ENCODE data around the gene IGF2BP2. TPM values are rescaled to one million over a fixed set of nuclear protein-coding genes. Genes with fewer than 3 reads are reported as not detected.

The IGF2BP2 gene
- polyA plus RNA-seq, 1 experiment = 9.9 TPM

GRCh38 chr3:185709251-185709955 lies 115.4 kb downstream of the IGF2BP2 start:
- ChIA-PET POLR2A (no interaction called here), CTCF (interaction anchor here (0.6 to 2.5 kb wide), 3 partner anchors 16 to 428 kb away, joined by 3 to 8 read pairs (median 3); no protein-coding TSS in a partner anchor)
- TF ChIP-seq, protein P1, sequence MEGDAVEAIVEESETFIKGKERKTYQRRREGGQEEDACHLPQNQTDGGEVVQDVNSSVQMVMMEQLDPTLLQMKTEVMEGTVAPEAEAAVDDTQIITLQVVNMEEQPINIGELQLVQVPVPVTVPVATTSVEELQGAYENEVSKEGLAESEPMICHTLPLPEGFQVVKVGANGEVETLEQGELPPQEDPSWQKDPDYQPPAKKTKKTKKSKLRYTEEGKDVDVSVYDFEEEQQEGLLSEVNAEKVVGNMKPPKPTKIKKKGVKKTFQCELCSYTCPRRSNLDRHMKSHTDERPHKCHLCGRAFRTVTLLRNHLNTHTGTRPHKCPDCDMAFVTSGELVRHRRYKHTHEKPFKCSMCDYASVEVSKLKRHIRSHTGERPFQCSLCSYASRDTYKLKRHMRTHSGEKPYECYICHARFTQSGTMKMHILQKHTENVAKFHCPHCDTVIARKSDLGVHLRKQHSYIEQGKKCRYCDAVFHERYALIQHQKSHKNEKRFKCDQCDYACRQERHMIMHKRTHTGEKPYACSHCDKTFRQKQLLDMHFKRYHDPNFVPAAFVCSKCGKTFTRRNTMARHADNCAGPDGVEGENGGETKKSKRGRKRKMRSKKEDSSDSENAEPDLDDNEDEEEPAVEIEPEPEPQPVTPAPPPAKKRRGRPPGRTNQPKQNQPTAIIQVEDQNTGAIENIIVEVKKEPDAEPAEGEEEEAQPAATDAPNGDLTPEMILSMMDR (IDR thresholded peaks at IDR 0.05; ENCODE audit: low read depth, low read length) = no peak
- no peak overlapping the region for H3K4me3 ChIP-seq (ENCODE audit: low read depth, low read length)
- H3K27ac ChIP-seq (ENCODE audit: low read depth, low read length) = no peak overlapping the region
- H3K27me3 ChIP-seq (ENCODE audit: control insufficient read depth, insufficient read depth, low read length) = no peaks in the 10 kb centered on the region
- H3K9me3 ChIP-seq (ENCODE audit: control insufficient read depth, insufficient read depth, low read length) = no peaks in the 10 kb centered on the region
- no peak for DNase-seq (ENCODE audit: low read depth, low spot score)

DNA sequence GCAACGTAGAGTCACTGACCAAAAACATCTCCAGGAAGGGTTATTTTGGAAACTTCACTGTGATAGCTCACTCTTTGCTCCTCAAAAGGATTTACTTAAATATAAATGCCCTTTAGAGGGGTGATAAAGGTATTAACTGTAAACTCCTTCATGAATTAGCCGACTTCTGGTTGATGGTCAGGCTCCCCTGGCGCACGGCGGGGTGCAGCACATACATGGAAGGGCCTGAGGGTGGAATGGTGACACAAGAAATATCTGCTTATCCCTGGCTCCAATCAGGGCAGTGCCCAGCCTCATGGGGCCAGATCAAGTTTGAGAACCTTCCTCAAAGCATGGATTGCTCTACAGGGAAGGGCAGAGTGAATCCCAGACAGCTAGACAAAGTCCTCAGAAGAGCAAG lies 116.5 kb downstream of the IGF2BP2 start:
- H3K27ac ChIP-seq (ENCODE audit: low read depth, low read length) = no peak overlapping the region
- TF ChIP-seq, protein P1 (IDR thresholded peaks at IDR 0.05; ENCODE audit: low read depth, low read length) = no peak
- no peak for DNase-seq (ENCODE audit: low read depth, low spot score)
- POLR2A ChIA-PET = no interaction called here
- H3K4me3 ChIP-seq (ENCODE audit: low read depth, low read length) = no peak overlapping the region
- CTCF ChIA-PET = interaction anchor here (1.1 to 1.5 kb wide), 3 partner anchors 15 to 60 kb away, joined by 3 to 6 read pairs (median 4); no protein-coding TSS in a partner anchor
- no peaks in the 10 kb centered on the region for H3K9me3 ChIP-seq (ENCODE audit: control insufficient read depth, insufficient read depth, low read length)
- no peaks in the 10 kb centered on the region for H3K27me3 ChIP-seq (ENCODE audit: control insufficient read depth, insufficient read depth, low read length)

- H3K9me3 ChIP-seq (ENCODE audit: control insufficient read depth, insufficient read depth, low read length) = no peaks in the 10 kb centered on the region
- H3K4me3 ChIP-seq (ENCODE audit: low read depth, low read length) = no peak overlapping the region
- H3K27ac ChIP-seq (ENCODE audit: low read depth, low read length) = no peak overlapping the region
- TF ChIP-seq, protein P1 (IDR thresholded peaks at IDR 0.05; ENCODE audit: low read depth, low read length) = no peak
- ChIA-PET POLR2A (no interaction called here), CTCF (no interaction called here)
- DNase-seq (ENCODE audit: low read depth, low spot score) = no peak
- no peaks in the 10 kb centered on the region for H3K27me3 ChIP-seq (ENCODE audit: control insufficient read depth, insufficient read depth, low read length)
Observed at GRCh38 chr3:185705498-185705897, 119.3 kb downstream of the IGF2BP2 start.

DNA sequence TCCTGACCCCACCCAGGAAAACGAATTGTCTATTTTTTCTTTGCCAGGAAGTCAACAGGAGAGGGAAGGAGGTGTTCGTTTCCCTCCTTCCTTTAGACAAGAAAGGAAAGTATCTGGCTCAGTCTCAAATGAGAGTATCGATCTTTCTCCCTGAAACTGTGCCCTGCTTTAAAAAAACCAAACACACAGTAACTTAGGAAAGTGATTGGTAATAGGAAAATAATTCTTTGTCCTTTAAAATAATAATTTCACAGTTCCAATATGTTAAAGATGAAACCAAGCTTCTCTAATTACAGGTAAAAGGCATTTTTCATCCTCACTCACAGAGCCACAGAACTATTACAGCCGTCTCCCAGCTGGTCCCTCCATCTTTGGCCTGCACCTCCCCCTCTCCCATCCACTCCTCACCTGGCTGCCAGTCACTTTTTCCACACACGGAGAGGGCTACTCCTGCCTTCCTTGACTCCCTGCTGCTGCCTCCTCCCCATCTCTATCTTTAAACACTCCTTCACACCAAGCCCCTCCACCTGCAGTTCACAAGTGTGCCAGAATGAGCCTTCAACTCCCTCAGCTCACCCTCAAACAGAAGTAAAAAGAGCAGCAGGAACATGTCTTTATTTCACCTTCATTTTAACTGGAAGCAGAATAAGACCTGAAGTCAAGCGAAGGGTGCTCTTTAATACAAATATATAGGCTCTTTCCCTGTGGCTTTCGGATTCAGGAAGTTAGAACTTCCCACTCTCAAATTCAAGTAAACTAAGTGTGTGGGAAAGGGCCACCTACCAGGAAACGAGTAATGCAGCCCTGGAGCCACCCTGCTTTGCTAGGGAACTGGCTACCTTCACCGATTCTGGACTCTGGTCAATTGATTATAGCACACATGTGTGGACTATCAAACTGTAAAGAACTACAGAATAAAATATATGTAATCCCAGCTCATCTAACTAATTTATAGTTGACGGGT lies 122.3 kb downstream of the IGF2BP2 start:
- no peaks in the 10 kb centered on the region for H3K27me3 ChIP-seq (ENCODE audit: control insufficient read depth, insufficient read depth, low read length)
- H3K27ac ChIP-seq (ENCODE audit: low read depth, low read length) = no peak overlapping the region
- DNase-seq (ENCODE audit: low read depth, low spot score) = no peak
- CTCF ChIA-PET = interaction anchor here (0.5 to 2.4 kb wide), 4 partner anchors 9 to 241 kb away, joined by 3 to 8 read pairs (median 4); no protein-coding TSS in a partner anchor
- POLR2A ChIA-PET = no interaction called here
- no peaks in the 10 kb centered on the region for H3K9me3 ChIP-seq (ENCODE audit: control insufficient read depth, insufficient read depth, low read length)
- H3K4me3 ChIP-seq (ENCODE audit: low read depth, low read length) = no peak overlapping the region
- TF ChIP-seq, protein P1 (IDR thresholded peaks at IDR 0.05; ENCODE audit: low read depth, low read length) = no peak

All from AG04450 (cell line).